NCI-H2196 treated with DMSO at 0.1 percent for 48 hours (cell line): ENCODE data around the gene CDKN3.
"Not testable (repeated sequence)": the region's sequence is repeated elsewhere in the genome, so short reads cannot be mapped to it uniquely, and the experiment has no call there.

ENCODE experiments used
- DNase-seq: peaks from one replicate; lab custom pipeline; 2025; ENCODE audit not compliant: unreplicated experiment; lab: John Stamatoyannopoulos, UW

The CDKN3 gene

DNA sequence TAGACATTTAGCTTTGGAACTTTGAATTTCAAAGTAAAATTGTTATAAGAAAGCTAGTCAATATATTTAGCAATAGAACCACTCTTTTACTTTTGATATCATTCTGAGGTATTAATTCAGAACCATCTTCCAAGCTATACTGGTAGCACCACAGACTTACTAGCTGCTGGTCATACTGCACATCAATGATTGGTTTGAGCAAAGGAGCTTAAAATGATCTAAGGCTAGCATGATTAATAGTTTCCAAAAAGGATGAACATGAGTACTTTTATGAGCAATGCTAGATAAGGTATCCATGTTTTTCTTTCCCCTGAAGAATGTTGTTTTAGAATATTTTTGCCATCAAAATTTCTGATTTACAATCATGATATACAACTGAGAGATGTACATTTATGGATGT is 27.2 kb downstream of the CDKN3 start:
- no peak for DNase-seq

DNA sequence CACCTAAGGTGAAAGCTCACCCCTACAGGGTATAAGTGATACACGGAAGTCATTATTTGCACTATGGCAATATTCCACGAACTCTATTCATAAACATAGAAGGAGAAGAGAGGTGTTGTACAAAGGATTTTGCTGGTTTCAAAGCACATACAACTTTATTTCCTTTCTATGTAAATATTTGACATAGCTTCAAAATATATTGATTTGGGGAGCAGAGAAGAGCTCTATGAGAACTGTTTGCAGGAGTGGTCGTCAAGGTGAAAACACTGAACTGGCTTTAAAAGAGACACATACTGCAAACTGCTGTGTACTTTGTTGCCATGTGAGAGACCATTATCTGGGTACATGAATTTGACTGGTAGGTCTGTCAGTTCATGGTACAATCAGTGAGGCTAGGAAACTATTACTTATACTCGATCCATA is 27.7 kb downstream of the CDKN3 start:
- DNase-seq, result no peak

DNA sequence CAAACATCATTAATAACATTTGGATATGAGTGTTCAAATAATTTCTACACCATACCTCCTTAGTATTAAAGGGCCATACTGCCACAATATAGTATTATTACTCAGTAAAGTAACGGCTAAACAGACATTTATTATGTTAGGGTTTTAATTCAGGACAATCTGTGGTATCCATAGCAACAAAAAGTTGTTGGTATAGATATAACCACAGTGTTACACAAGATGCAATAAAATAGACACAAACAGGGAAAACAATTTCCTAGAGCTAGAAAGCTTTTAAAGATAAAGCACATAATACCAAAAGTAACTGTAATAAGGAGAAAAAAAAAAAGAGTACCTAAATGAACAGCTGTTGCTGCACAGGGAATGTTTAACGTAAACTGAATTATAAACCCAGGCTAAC is 28.3 kb downstream of the CDKN3 start:
- no peak for DNase-seq

DNA sequence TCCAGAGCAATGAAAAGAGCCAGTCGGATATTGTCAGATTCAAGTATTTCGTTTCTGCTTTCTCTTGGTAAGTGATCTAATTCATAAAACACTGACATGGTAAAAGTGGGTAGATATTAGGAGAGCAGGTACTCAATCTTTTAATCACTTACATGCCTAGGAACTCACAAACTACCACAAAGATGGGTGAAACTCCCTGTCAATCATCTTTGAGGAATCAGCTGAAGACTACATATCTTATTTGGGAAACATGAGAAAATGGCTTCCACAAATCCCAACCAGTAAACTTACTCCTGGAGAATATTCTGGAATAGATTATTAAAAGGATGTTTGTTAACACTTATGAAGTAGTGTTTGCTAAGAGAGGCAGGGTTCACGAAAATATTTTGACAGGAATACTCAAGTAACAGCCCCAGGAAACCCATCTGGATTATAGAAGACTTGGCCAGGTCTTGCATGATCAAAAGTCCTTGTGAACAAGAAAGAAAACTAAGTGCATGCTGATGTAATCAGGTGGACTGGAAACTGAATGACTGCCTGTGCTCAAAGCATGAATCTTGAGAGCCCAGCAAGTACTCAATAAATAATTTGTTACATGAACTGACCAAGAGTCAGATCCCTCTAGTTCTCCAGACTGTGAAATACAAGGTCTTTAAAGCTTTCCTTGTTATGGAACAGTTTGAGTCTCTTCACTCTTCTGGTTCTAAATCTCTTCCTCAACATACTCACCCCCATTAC is 28.9 kb downstream of the CDKN3 start:
- no peak for DNase-seq

DNA sequence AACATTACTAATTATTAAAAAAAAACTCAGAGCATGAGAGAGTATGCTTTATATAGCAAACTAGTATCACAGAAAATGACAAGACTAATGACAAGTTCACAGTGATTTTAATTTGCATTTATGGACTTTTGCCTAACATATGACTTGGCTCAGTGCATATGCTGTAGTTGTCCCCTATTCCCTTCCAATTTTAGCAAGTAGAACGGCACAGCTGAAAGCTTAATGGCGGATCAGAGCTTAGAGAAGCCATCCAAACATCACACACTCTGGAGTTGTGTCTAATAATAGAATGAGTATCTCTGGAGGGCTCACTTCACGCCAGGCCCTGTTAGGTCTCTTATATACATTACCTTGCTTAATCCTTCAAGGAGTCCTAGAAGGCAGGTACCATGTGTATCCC is 31.1 kb downstream of the CDKN3 start:
- no peak for DNase-seq

DNA sequence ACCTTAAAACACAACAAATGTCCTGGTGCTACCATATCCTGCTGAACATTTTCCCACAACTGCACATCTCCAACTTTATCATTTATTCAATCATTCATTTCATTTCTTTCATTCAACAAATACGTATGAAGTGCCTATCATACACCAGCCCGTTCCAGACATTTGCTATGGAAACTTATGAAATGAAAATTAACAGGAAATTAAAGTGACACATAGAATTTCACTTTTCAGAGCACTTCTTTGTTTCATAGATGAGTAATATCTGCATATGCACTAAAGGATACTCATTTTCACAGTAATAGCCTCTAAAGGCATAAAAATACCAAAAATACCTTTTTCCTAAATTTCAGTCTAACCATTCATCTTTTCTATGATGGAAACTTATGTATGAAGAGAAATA is 31.7 kb downstream of the CDKN3 start:
- no peak for DNase-seq

DNA sequence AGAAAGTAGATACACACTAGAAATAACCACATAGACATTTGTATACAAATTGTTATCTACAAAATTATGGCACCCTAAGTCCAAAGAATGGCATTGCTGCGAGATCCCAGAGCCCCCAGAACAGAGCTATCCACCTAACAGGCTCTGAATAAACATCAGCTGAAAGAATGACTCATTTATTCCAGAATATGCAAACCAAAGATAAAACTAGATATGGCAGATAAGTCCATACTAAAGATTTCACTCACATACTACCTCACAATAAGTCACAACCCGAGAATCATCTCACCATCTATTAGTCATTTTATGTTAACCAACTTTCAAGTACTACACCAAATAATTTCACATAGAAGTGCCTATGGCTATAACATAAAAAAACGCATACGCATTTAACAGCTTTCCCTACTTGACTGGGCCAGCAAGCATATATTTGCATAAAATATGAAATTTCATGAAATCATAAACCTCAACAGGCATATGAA is 38.7 kb downstream of the CDKN3 start:
- DNase-seq, result no peak

DNA sequence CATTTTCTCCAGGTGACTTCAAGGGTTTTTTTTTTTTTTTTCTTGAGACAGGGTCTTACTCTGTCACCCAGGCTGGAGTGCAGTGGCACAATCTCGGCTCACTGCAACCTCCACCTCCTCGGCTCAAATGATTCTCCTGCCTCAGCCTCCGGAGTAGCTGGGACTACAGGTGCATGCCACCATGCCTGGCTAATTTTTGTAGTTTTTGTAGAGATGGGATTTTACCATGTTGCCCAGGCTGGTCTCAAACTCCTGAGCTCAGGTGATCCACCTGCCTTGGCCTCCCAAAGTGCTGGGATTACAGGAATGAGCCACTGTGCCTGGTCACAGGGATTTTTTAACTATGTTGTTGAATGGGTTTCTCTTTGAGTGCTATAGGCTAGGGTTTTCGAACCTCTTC is 41.1 kb downstream of the CDKN3 start:
- not testable (repeated sequence) for DNase-seq

DNA sequence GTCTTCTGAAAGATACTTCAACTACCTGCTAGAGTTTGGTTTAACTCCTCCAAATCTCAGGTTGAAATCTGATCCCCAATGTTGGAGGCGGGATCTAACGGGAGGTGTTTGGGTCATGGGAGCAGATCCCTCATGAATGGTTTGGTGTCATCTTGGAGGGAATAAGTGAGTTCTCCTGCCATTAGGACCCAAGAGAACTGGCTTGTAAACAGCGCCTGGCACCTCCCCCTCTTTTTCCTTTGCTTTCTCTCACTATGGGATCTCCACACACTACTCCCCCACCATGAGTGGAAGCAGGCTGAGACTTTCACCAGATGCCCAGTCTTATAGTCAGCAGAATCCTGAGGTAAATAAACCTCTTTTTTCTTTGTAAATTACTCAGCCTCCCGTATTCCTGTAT is 41.9 kb downstream of the CDKN3 start:
- DNase-seq, result no peak

DNA sequence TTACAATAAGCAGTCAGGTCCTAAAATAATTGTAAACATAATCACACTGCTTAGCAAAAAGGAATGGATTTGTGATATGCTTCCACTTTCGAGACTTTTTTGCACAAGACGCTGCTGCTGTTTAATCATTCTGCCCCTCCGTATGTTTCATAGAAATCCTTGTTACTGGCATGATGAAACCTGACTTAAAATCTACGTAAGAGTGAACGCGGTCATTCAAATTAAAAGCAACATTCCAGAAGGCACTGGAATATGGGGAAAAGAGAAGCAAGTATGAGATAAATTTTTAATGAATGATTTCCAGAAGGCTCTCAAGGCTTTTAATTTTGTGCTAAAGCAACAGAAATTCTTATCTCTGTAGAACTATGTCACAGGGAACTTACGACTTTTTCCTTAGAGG is 43.2 kb downstream of the CDKN3 start:
- no peak for DNase-seq

DNA sequence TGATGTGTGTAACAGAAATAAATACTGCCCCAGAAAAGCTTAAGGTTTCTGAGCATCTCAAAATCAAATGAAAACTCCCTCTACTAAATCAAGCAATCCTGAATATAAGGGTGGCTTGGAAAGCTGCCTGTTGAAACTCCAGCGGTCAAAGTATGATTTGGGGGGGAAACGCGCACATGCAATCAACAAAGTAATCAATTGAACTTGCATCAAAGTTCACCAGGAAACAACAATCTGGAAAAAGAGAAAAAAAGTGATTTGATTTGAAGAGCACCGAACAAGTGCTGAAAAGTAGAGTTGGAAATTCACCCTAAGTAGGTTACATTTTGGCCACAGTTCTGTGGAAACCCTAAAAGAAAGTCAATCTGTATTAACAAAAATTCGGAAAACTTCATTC is 43.7 kb downstream of the CDKN3 start:
- no peak for DNase-seq

DNA sequence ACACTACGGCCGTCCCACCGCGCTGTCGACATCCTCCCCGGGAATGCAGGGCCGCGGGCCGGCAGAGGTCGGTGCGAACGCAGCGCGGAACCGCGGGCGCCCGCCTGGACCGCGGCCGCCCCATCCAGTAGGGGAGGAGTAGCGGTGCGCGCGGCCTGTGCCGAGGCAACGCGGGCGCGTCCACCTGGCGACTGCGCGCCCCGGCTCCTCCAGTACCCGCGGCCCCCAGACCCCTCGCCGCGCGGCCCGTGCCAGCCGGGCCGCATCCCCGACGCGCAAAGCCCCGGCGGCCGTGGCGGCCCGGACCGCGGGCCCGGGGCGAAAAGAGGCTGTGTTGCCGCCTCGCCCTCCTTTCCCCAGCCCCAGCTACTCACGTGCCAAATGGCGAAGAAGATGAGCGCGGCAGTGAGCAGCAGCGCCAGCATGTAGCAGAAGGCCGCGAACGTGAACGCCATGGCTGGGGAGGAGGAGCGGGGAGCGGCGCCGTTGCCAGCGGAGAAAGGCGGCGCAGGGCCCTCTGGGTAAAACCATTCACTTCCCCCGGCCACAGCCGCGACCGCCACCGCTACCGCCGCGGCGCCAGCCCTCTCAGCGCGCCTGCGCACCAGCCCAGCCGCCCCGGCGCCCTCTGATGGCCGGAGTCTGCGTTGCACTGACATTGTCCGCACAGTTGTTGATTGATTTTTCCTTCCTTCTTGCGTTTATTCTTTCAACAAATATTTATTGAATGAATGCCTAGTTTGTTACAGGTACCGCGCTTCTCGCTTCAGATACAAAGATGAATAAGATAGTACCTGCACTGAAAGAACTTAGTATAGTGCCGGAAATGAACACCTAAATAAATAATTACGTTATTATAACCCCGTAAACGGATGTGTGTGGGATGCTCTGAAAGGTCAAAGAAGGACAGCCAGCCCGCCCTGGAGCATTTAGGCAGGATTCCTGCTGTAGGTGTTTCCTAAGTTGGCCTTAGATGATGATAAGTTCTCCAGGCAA is 44.4 kb downstream of the CDKN3 start, which contains the start of gene CNIH1:
Gene CNIH1 (minus strand): TSS at position 502 of the 996 bp plus-strand sequence. CDS start 47 bp downstream, at position 455.
- peak; percentile 86 for DNase-seq

DNA sequence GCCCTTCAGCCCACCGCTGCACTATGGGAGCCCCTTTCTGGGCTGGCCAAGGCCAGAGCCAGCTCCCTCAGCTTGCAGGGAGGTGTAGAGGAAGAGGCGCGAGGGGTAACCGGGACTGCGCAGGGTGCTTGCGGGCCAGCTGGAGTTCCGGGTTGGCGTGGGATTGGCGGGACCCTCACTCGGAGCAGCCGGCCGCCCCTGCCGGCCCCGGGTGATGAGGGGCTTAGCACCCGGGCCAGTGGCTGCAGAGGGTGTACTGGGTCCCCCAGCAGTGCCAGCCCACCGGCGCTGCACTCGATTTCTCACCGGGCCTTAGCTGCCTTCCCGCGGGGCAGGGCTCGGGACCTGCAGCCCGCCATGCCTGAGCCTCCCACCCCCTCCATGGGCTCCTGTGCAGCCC is 46.2 kb downstream of the CDKN3 start:
- not testable (repeated sequence) for DNase-seq

DNA sequence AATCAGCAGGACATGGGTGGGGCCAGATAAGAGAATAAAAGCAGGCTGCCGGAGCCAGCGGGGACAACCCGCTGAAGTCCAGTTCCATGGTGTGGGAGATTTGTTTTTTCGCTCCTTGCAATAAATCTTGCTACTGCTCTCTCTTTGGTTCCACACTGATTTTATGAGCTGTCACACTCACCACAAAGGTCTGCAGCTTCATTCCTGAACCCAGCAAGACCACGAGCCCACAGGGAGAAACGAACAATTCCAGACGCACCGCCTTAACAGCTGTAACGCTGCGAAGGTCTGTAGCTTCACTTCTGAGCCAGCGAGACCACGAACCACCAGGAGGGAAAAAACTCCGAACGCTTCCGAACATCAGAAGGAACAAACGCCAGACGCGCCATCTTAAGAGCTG is 47.2 kb downstream of the CDKN3 start:
- DNase-seq, result no peak

DNA sequence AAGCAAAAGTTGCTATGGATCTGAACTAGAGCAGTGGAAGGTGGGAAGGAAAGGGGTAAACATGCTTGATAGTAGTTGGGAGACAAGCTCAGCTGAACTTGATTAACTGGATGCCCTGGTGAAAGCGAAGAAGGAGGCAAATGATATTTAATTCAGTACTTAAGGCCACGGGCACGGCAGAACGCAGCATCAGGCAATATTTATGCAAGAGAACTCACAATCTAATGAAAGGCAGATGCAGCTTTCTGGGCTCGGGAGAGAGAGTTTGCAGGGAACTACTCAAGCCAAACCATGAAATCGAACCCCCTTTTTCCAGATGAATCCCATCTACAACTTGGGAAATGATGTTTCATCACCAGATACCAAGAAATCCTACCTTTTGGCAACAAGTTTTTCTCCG is 47.9 kb downstream of the CDKN3 start:
- no peak for DNase-seq

DNA sequence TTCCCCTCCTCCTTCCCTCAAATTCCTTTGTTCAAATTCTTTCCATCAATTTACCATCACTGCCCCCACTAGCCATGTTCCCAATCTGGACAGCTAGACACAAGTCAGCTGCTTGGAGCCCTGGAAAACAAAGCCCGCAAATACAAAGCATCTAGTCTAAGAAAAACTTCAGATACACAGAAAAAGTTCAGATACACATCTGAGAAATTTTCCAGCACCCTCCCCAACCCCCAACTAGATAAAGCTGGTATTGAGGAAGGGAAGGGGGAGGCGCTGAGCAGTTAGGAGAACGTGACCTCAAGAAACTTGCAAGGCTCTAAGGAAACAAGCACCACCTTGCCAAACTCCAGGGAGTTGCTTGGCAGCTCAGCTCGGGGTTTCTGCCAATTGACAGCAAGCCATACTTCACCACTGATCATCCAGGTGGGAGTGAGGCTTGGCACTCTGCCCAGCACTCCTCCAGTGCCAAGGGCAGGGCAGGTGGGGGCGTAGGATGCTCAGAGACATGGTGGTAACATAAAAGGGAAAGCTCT is 49.4 kb downstream of the CDKN3 start:
- peak; percentile 53 for DNase-seq

DNA sequence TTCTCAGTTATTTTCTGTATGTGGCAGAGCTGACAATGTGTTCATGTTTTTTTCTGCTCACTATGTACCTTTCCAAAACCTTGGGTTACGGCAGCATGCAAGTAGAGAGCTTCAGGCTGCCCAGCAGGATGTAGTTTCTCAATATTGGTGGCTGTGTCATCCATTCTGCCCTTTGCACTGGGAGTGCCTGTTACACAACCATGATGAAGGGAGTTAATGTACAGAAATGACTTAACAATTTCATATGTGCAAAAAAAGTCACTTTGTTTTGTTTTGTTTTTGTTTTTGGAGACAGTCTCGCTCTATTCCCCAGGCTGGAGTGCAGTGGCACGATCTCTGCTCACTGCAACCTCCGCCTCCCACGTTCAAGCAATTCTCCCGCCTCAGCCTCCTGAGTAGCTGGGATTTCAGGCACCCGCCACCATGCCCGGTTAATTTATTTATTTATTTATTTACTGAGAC is 50.5 kb downstream of the CDKN3 start:
- DNase-seq, result no peak

DNA sequence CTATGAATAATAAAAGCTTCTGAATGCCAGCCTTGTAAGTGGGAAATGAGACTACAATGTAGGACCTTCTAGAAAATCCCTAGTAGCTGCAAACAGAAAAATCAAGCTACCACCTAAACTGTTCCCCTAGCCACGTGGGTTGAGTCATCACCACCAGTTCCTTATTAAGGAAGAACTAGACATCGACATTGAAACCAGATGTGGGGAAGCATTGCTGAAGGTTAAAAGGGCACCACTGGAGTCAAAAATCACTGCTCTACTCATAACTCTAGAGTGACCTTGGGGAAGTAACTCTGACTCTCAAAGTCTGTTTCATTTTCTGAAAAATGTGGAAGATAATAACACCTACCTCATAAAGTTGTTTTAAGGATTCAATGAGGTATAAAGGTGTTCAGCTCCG is 53.7 kb downstream of the CDKN3 start:
- DNase-seq, result no peak

DNA sequence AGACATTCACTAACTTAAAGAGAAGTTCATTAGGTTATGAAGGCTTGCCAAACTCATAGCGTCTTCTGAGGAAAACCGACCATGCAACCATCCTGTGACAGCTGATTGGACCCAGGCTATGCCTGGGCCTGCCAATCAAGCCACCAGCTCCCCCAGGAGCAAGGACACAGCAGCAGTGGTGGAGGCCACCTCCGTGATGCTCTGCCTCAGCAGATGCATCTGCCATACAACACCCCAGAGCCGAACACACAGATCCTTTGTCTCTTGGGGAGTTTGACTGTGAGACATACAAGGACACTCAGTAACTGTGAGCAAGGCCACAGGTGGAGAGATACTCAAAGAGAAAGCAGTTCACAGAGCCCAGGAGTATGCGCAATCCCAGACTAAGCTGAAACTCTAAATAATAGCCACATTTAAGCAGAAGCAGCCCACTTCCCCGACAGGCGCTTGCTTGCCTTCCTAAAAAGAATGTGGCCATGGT is 54.4 kb downstream of the CDKN3 start:
- no peak for DNase-seq

DNA sequence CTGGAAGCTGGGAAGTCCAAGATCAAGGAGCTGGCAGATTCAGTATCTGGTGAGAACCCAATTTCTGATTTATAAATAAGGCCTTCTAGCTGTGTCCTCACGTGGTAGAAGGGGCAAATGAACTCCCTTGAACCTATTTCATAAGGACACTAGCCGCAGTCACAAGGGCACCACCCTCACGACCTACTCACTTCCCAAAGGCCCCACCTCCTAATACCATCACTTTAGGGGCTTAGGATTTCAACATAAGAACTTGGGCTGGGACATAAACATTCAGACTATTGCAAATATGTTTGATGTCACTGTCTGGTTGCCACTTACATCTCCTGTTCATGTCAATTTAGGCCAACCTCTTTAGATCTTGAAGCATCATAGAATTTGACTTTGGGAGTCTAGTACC is 55.2 kb downstream of the CDKN3 start:
- no peak for DNase-seq

DNA sequence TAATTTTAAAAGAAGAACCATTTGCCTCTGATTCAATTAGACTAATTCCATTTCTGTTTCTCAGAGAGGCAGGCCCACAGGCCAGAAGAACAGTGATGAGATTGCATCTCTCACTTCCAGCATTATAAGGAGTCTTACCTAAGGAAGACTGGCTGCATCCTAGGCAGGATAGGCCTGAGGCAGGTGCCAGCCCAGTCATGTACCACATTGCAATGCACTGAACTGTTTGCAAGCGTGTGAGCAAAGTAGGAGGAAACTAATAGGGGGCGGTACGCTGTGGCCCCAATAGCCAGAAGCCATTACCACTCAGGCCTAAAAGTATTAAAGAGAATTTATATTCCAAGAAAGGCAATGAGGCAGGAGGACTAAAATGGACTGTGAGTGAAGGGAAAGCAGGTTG is 56.4 kb downstream of the CDKN3 start:
- no peak for DNase-seq
